SK-N-MC (cell line): ENCODE measurements around the gene LXN.

Experiments
- EZH2 ChIP-seq: fragments of 200-600 bp; sonication (generic); IDR thresholded peaks from one replicate; pipeline ENCODE4 v1.6.1; 2017; ENCODE audit warnings: antibody characterized with exemption
- POLR2AphosphoS5 ChIP-seq: IDR thresholded peaks from 2 replicates; pipeline ENCODE4 v1.6.1; 2012; ENCODE audit warnings: mild to moderate bottlenecking, low read depth, low read length, borderline replicate concordance

GRCh38 chr3:158649791-158650190 is 22.7 kb downstream of the LXN start:
- TF ChIP-seq EZH2, result no peak
- TF ChIP-seq POLR2AphosphoS5, result no peak
